Activated naive CD8-positive, alpha-beta T cell treated with anti-CD3 and anti-CD28 coated beads for 36 hours (primary cell): ENCODE data around the gene NBAS. TPM values are rescaled to one million over a fixed set of nuclear protein-coding genes. Genes with fewer than 3 reads are reported as not detected.
"Not testable (repeated sequence)": the region's sequence is repeated elsewhere in the genome, so short reads cannot be mapped to it uniquely, and the experiment has no call there.

Experiments used
- DNase-seq: peaks from one replicate; pipeline ENCODE4 v3.0.0; 2021
- H3K27ac Mint-ChIP-seq: one replicate; pipeline ENCODE4 v1.8.0; 2022; ENCODE audit warnings: mild to moderate bottlenecking, moderate library complexity, mixed read lengths
- H3K27me3 Mint-ChIP-seq: one replicate; pipeline ENCODE4 v1.8.0; 2022; ENCODE audit warnings: mild to moderate bottlenecking, mixed read lengths
- H3K36me3 Mint-ChIP-seq: one replicate; pipeline ENCODE4 v1.8.0; 2021; ENCODE audit warnings: mild to moderate bottlenecking, mixed read lengths
- H3K4me1 Mint-ChIP-seq: one replicate; pipeline ENCODE4 v1.8.0; 2021; ENCODE audit warnings: mixed read lengths
- H3K4me3 Mint-ChIP-seq: one replicate; pipeline ENCODE4 v1.8.0; 2022; ENCODE audit warnings: mild to moderate bottlenecking, moderate library complexity, mixed read lengths
- H3K9me3 Mint-ChIP-seq: one replicate; pipeline ENCODE4 v1.8.0; 2022; ENCODE audit warnings: mixed read lengths
- total RNA-seq, 2 experiments: library from RNA; stranded (reverse); gene quantifications; one replicate each; pipeline ENCODE4 v1.2.3, GENCODE V29; 2021

NBAS gene
- total RNA-seq, 2 experiments from 2014 or later = 34.1 to 38.2 TPM

- Mint-ChIP-seq H3K36me3 (peaks cover 44% of the 10 kb centered on the region), H3K9me3 (peaks cover 21% of the 10 kb centered on the region)
- H3K4me1 Mint-ChIP-seq, H3K27ac Mint-ChIP-seq, DNase-seq, H3K27me3 Mint-ChIP-seq, H3K4me3 Mint-ChIP-seq: not testable (repeated sequence)
These were observed 310.2 kb downstream of the NBAS start for GRCh38 chr2:15250946-15251345.

- no peak overlapping the region for H3K27ac Mint-ChIP-seq
- no peak overlapping the region for H3K4me3 Mint-ChIP-seq
- no peaks in the 10 kb centered on the region for H3K27me3 Mint-ChIP-seq
These were observed 314.3 kb downstream of the NBAS start for GRCh38 chr2:15246870-15247269.

GRCh38 chr2:15243762-15244161 lies 317.4 kb downstream of the NBAS start:
- Mint-ChIP-seq H3K36me3 (peaks cover 18% of the 10 kb centered on the region), H3K4me3 (no peak overlapping the region), H3K9me3 (peaks cover 2% of the 10 kb centered on the region), H3K27me3 (no peaks in the 10 kb centered on the region), H3K27ac (no peak overlapping the region), H3K4me1 (peaks cover 7% of the 10 kb centered on the region)
- no peak for DNase-seq

More at GRCh38 chr2:15246870-15247269, 314.3 kb downstream of the NBAS start:
- peaks cover 21% of the 10 kb centered on the region for H3K9me3 Mint-ChIP-seq
- H3K4me1 Mint-ChIP-seq = peaks cover 7% of the 10 kb centered on the region
- peaks cover 36% of the 10 kb centered on the region for H3K36me3 Mint-ChIP-seq
- DNase-seq = no peak

GRCh38 chr2:15242936-15243461 lies 318.1 kb downstream of the NBAS start:
- no peak for DNase-seq
- Mint-ChIP-seq H3K9me3 (peaks cover 2% of the 10 kb centered on the region), H3K27me3 (no peaks in the 10 kb centered on the region), H3K36me3 (peaks cover 17% of the 10 kb centered on the region), H3K27ac (no peak overlapping the region), H3K4me3 (no peak overlapping the region), H3K4me1 (peaks cover 7% of the 10 kb centered on the region)

GRCh38 chr2:15241929-15242328 lies 319.2 kb downstream of the NBAS start:
- Mint-ChIP-seq H3K4me3 (no peak overlapping the region), H3K4me1 (peaks cover 7% of the 10 kb centered on the region), H3K27me3 (no peaks in the 10 kb centered on the region), H3K36me3 (peaks cover 18% of the 10 kb centered on the region), H3K27ac (no peak overlapping the region), H3K9me3 (no peaks in the 10 kb centered on the region)
- no peak for DNase-seq

- Mint-ChIP-seq H3K9me3 (no peaks in the 10 kb centered on the region), H3K4me1 (peaks cover 7% of the 10 kb centered on the region), H3K27me3 (no peaks in the 10 kb centered on the region), H3K27ac (no peak overlapping the region), H3K36me3 (peaks cover 16% of the 10 kb centered on the region), H3K4me3 (no peak overlapping the region)
- no peak for DNase-seq
These were observed 319.9 kb downstream of the NBAS start for GRCh38 chr2:15241201-15241600.

GRCh38 chr2:15238028-15238427 lies 323.1 kb downstream of the NBAS start:
- DNase-seq = no peak
- H3K9me3 Mint-ChIP-seq = no peaks in the 10 kb centered on the region
- no peak overlapping the region for H3K4me3 Mint-ChIP-seq
- H3K4me1 Mint-ChIP-seq = peaks cover 4% of the 10 kb centered on the region
- peaks cover 6% of the 10 kb centered on the region for H3K36me3 Mint-ChIP-seq
- H3K27me3 Mint-ChIP-seq = no peaks in the 10 kb centered on the region
- H3K27ac Mint-ChIP-seq = no peak overlapping the region

GRCh38 chr2:15230599-15231192 lies 330.4 kb downstream of the NBAS start:
- Mint-ChIP-seq H3K9me3 (no peaks in the 10 kb centered on the region), H3K36me3 (peaks cover 33% of the 10 kb centered on the region), H3K27me3 (no peaks in the 10 kb centered on the region), H3K4me3 (no peak overlapping the region), H3K27ac (no peak overlapping the region), H3K4me1 (no peaks in the 10 kb centered on the region)
- no peak for DNase-seq

- H3K4me1 Mint-ChIP-seq = no peaks in the 10 kb centered on the region
- no peaks in the 10 kb centered on the region for H3K9me3 Mint-ChIP-seq
- no peak overlapping the region for H3K4me3 Mint-ChIP-seq
- H3K27ac Mint-ChIP-seq = no peak overlapping the region
- no peak for DNase-seq
- peaks cover 34% of the 10 kb centered on the region for H3K36me3 Mint-ChIP-seq
- no peaks in the 10 kb centered on the region for H3K27me3 Mint-ChIP-seq
These were observed 334.5 kb downstream of the NBAS start for GRCh38 chr2:15226661-15227060.

GRCh38 chr2:15225131-15225530 lies 336.0 kb downstream of the NBAS start:
- Mint-ChIP-seq H3K4me3 (no peak overlapping the region), H3K36me3 (peaks cover 37% of the 10 kb centered on the region), H3K9me3 (no peaks in the 10 kb centered on the region), H3K4me1 (no peaks in the 10 kb centered on the region), H3K27me3 (no peaks in the 10 kb centered on the region), H3K27ac (no peak overlapping the region)
- DNase-seq = no peak

GRCh38 chr2:15224641-15225040 lies 336.5 kb downstream of the NBAS start:
- Mint-ChIP-seq H3K4me1 (no peaks in the 10 kb centered on the region), H3K9me3 (no peaks in the 10 kb centered on the region), H3K4me3 (no peak overlapping the region), H3K27me3 (no peaks in the 10 kb centered on the region), H3K27ac (no peak overlapping the region), H3K36me3 (peaks cover 34% of the 10 kb centered on the region)
- DNase-seq = no peak

- Mint-ChIP-seq H3K36me3 (peaks cover 30% of the 10 kb centered on the region), H3K4me3 (no peak overlapping the region), H3K27ac (no peak overlapping the region), H3K4me1 (no peaks in the 10 kb centered on the region), H3K9me3 (no peaks in the 10 kb centered on the region), H3K27me3 (no peaks in the 10 kb centered on the region)
- DNase-seq = no peak
These were observed 337.2 kb downstream of the NBAS start for GRCh38 chr2:15223887-15224286.

GRCh38 chr2:15222856-15223255 lies 338.3 kb downstream of the NBAS start:
- H3K27me3 Mint-ChIP-seq = no peaks in the 10 kb centered on the region
- no peak overlapping the region for H3K4me3 Mint-ChIP-seq
- no peak overlapping the region for H3K27ac Mint-ChIP-seq
- peaks cover 22% of the 10 kb centered on the region for H3K36me3 Mint-ChIP-seq
- no peak for DNase-seq
- H3K9me3 Mint-ChIP-seq = no peaks in the 10 kb centered on the region
- H3K4me1 Mint-ChIP-seq = no peaks in the 10 kb centered on the region

GRCh38 chr2:15220603-15221002 lies 340.5 kb downstream of the NBAS start:
- Mint-ChIP-seq H3K4me3 (no peak overlapping the region), H3K27ac (no peak overlapping the region), H3K27me3 (no peaks in the 10 kb centered on the region), H3K36me3 (peaks cover 26% of the 10 kb centered on the region), H3K4me1 (no peaks in the 10 kb centered on the region), H3K9me3 (no peaks in the 10 kb centered on the region)
- DNase-seq = no peak

- Mint-ChIP-seq H3K27me3 (no peaks in the 10 kb centered on the region), H3K36me3 (peaks cover 39% of the 10 kb centered on the region), H3K4me3 (no peak overlapping the region), H3K9me3 (no peaks in the 10 kb centered on the region), H3K4me1 (no peaks in the 10 kb centered on the region), H3K27ac (no peak overlapping the region)
- no peak for DNase-seq
These were observed 342.6 kb downstream of the NBAS start for GRCh38 chr2:15218423-15219086.

- no peak for DNase-seq
- Mint-ChIP-seq H3K36me3 (peaks cover 88% of the 10 kb centered on the region), H3K4me1 (peaks cover 2% of the 10 kb centered on the region), H3K27me3 (no peaks in the 10 kb centered on the region), H3K9me3 (peaks cover 41% of the 10 kb centered on the region), H3K4me3 (no peak overlapping the region), H3K27ac (no peak overlapping the region)
These were observed 348.9 kb downstream of the NBAS start for GRCh38 chr2:15212249-15212648.
